Thyroid gland (tissue), 4 donors: ENCODE data around the gene MYL5.

Source experiments
- CTCF ChIP-seq, 6 experiments: fragments of 200-600 bp in 3 of 6; fragments of 450-650 bp in 3 of 6; sonication (generic) in 3 of 6; IDR thresholded peaks; one replicate each; pipeline ENCODE4 v1.5.1; 2016 to 2019; ENCODE audit warnings: antibody characterized with exemption in 6 of 6, mild to moderate bottlenecking in 2 of 6, inconsistent platforms in 1 of 6, moderate library complexity in 1 of 6
- POLR2A ChIP-seq, 2 donors: fragments of 450-650 bp; IDR thresholded peaks; one replicate each; pipeline ENCODE4 v1.6.1; 2017; ENCODE audit warnings: antibody characterized with exemption in 2 of 2, mild to moderate bottlenecking in 2 of 2, moderate library complexity in 1 of 2

- no peak for TF ChIP-seq CTCF (IDR thresholded peaks at IDR 0.05)
- no peak for TF ChIP-seq POLR2A (IDR thresholded peaks at IDR 0.05)
Observed at GRCh38 chr4:725391-726234, 51.3 kb downstream of the MYL5 start.
